IMR-90 (cell line): ENCODE results near the gene XAGE3. TPM values are rescaled to one million over a fixed set of nuclear protein-coding genes. Genes with fewer than 3 reads are reported as not detected.
"Not testable (repeated sequence)": the region's sequence is repeated elsewhere in the genome, so short reads cannot be mapped to it uniquely, and the experiment has no call there.

Experiments
- ATAC-seq: fragments of 200-7000 bp; cut with Tn5 transposase; 2 replicates; pipeline ENCODE4 v1.9.1; 2020; ENCODE audit warnings: low read depth, mild to moderate bottlenecking, moderate library complexity
- BruUV-seq: library from RNA; stranded (reverse); fragments of 400-500 nt; replicated peaks from 2 replicates; lab custom pipeline; 2021; lab: Mats Ljungman, UMichigan
- CTCF ChIA-PET: fragments of 300-600 bp; formaldehyde crosslinking; extraction: SDS; loops from one replicate; lab custom pipeline; 2021; ENCODE audit warnings: antibody characterized with exemption; lab: Yijun Ruan, JAX
- POLR2A ChIA-PET: fragments of 300-600 bp; sonication (Branson Sonifier 250); formaldehyde crosslinking; loops from one replicate; lab custom pipeline; 2022; ENCODE audit warnings: antibody characterized with exemption; ENCODE audit not compliant: unreplicated experiment; lab: Charles Lee
- DNase-seq: peaks from one replicate; pipeline ENCODE4 v3.0.0; 2013
- H2AFZ ChIP-seq: replicated peaks from 2 replicates; pipeline ENCODE3; 2013; ENCODE audit warnings: low read length, mild to moderate bottlenecking; ENCODE audit not compliant: poor library complexity
- H2AK5ac ChIP-seq: 2 replicates; pipeline ENCODE4 v1.6.1; 2013; ENCODE audit warnings: low read depth, low read length, inconsistent platforms
- H2AK9ac ChIP-seq: replicated peaks from 2 replicates; pipeline ENCODE3; 2013; ENCODE audit warnings: mild to moderate bottlenecking, low read depth, low read length, moderate library complexity; ENCODE audit not compliant: poor library complexity
- H2BK120ac ChIP-seq: 2 replicates; pipeline ENCODE4 v1.6.1; 2013; ENCODE audit warnings: low read depth, low read length, inconsistent platforms
- H2BK15ac ChIP-seq: 3 replicates; pipeline ENCODE4 v1.6.1; 2013; ENCODE audit warnings: low read depth, low read length, inconsistent platforms
- H2BK20ac ChIP-seq: 2 replicates; pipeline ENCODE4 v1.6.1; 2013; ENCODE audit warnings: low read depth, mild to moderate bottlenecking, inconsistent platforms, low read length, moderate library complexity
- H2BK5ac ChIP-seq: 2 replicates; pipeline ENCODE4 v1.6.1; 2013; ENCODE audit warnings: mild to moderate bottlenecking, low read depth, low read length, inconsistent platforms; ENCODE audit not compliant: poor library complexity, severe bottlenecking
- H3K14ac ChIP-seq: replicated peaks from 2 replicates; pipeline ENCODE4 v1.6.1; 2013; ENCODE audit warnings: low read depth, low read length, inconsistent platforms
- H3K18ac ChIP-seq: 2 replicates; pipeline ENCODE4 v1.6.1; 2013; ENCODE audit warnings: low read depth, low read length, control low read depth
- H3K23ac ChIP-seq: 2 replicates; pipeline ENCODE4 v1.6.1; 2013; ENCODE audit warnings: low read depth, low read length, inconsistent platforms
- H3K27ac ChIP-seq: 2 replicates; pipeline ENCODE4 v1.5.1; 2013; ENCODE audit warnings: mild to moderate bottlenecking, control low read depth, low read length; ENCODE audit not compliant: insufficient read depth
- H3K27me3 ChIP-seq: 2 replicates; pipeline ENCODE4 v1.6.1; 2013; ENCODE audit warnings: low read length; ENCODE audit not compliant: control insufficient read depth, insufficient read depth
- H3K36me3 ChIP-seq: 2 replicates; pipeline ENCODE4 v1.6.1; 2013; ENCODE audit warnings: low read length, mixed read lengths; ENCODE audit not compliant: control insufficient read depth, insufficient read depth
- H3K4ac ChIP-seq: 2 replicates; pipeline ENCODE4 v1.6.1; 2013; ENCODE audit warnings: low read depth, low read length, inconsistent platforms
- H3K4me1 ChIP-seq: 2 replicates; pipeline ENCODE4 v1.6.1; 2013; ENCODE audit warnings: low read length, mixed read lengths; ENCODE audit not compliant: control insufficient read depth, insufficient read depth
- H3K4me2 ChIP-seq: 2 replicates; pipeline ENCODE4 v1.6.1; 2013; ENCODE audit warnings: low read depth, mild to moderate bottlenecking, control low read depth, low read length, moderate library complexity
- H3K4me3 ChIP-seq: 2 replicates; pipeline ENCODE4 v1.5.1; 2013; ENCODE audit warnings: low read depth, mild to moderate bottlenecking, control low read depth, low read length, moderate library complexity; ENCODE audit not compliant: insufficient read depth
- H3K56ac ChIP-seq: 2 replicates; pipeline ENCODE4 v1.6.1; 2013; ENCODE audit warnings: low read length, inconsistent platforms; ENCODE audit not compliant: insufficient read depth; ENCODE audit errors: extremely low read depth
- H3K79me1 ChIP-seq, 2 experiments: 2 replicates each; pipeline ENCODE4 v1.6.1; 2013; ENCODE audit warnings: low read length in 2 of 2, inconsistent platforms in 1 of 2, low read depth in 1 of 2
- H3K9ac ChIP-seq: 2 replicates; pipeline ENCODE4 v1.6.1; 2013; ENCODE audit warnings: low read depth, low read length, control low read depth
- H3K9me1 ChIP-seq: 2 replicates; pipeline ENCODE4 v1.6.1; 2013; ENCODE audit warnings: low read length, inconsistent platforms; ENCODE audit not compliant: insufficient read depth
- H3K9me3 ChIP-seq: 2 replicates; pipeline ENCODE4 v1.6.1; 2013; ENCODE audit warnings: low read length; ENCODE audit not compliant: control insufficient read depth, insufficient read depth
- H4K20me1 ChIP-seq: 2 replicates; pipeline ENCODE4 v1.6.1; 2013; ENCODE audit warnings: low read length, inconsistent platforms; ENCODE audit not compliant: insufficient read depth
- H4K5ac ChIP-seq: 2 replicates; pipeline ENCODE4 v1.6.1; 2013; ENCODE audit warnings: mild to moderate bottlenecking, low read depth, low read length, control low read depth
- H4K8ac ChIP-seq, 2 experiments: 2 replicates each; pipeline ENCODE4 v1.6.1; 2013; ENCODE audit warnings: low read depth in 2 of 2, low read length in 2 of 2, control low read depth in 1 of 2, inconsistent platforms in 1 of 2
- H4K91ac ChIP-seq: 2 replicates; pipeline ENCODE4 v1.6.1; 2013; ENCODE audit warnings: low read depth, low read length, inconsistent platforms; ENCODE audit not compliant: insufficient read depth
- SMC3 ChIP-seq: fragments of 150-350 bp; IDR thresholded peaks from 2 replicates; pipeline ENCODE4 v1.6.1; 2016; ENCODE audit warnings: low read depth, mild to moderate bottlenecking, antibody characterized with exemption, low read length, moderate library complexity
- WGBS, 2 experiments: methylation state at CpG; one replicate each; pipeline versions ENCODE4 v1.1.5 to v1.1.7; 2013; ENCODE audit warnings: missing lambda C conversion rate in 2 of 2; ENCODE audit not compliant: insufficient read length in 1 of 2; ENCODE audit errors: extremely low coverage in 2 of 2; 5-methylcytosine and 5-hydroxymethylcytosine counted together
- dilution Hi-C: fragments of 300-500 bp; cut with HindIII; formaldehyde crosslinking; loops from one replicate; pipeline ENCODE4 v1.14.3; 2018; ENCODE audit warnings: low sequenced_read_pairs; ENCODE audit not compliant: unreplicated experiment
- in situ Hi-C: fragments of 300-500 bp; cut with MboI; formaldehyde crosslinking; loops from 3 replicates; pipeline ENCODE4 v1.14.3; 2019; ENCODE audit warnings: low sequenced_read_pairs, inconsistent platforms, mixed read lengths
- intact Hi-C: fragments of 100-400 bp; cut with micrococcal nuclease; formaldehyde crosslinking; loops from 2 replicates; pipeline ENCODE4 v1.10.0; 2022
- polyA plus RNA-seq, 3 experiments: library from polyadenylated mRNA; depleted of rRNA; stranded (reverse); fragments of >200 nt; gene quantifications; 2 replicates each; pipeline ENCODE4 v1.2.3, GENCODE V29; 2012; ENCODE audit warnings: low replicate concordance in 1 of 3
- total RNA-seq: library from RNA; depleted of rRNA; stranded (reverse); fragments of >200 nt; gene quantifications from 2 replicates; pipeline ENCODE4 v1.2.3, GENCODE V29; 2012

Gene XAGE3
- total and polyA plus RNA-seq, 2 of the 4 experiments (the other 2 are of a cell fraction) = not detected

- H2AK9ac ChIP-seq = no peak overlapping the region
- no peak overlapping the region for H3K4me3 ChIP-seq
- ATAC-seq (no peak), DNase-seq (peak; percentile 8)
- no peak overlapping the region for H3K4me2 ChIP-seq
- in situ Hi-C loops (no loop called here), intact Hi-C loops (no loop called here), dilution Hi-C loops (no loop called here)
- no peak overlapping the region for H3K18ac ChIP-seq
- H4K8ac ChIP-seq = no peak overlapping the region
- CTCF ChIA-PET = no interaction called here
- no peak overlapping the region for H3K56ac ChIP-seq
- no peak overlapping the region for H2BK20ac ChIP-seq
- H2AK5ac ChIP-seq = no peak overlapping the region
- H2AFZ ChIP-seq = no peak overlapping the region
- WGBS, 2 experiments = no CpG with 5 or more reads among the region's 6 CpGs
- POLR2A ChIA-PET = no interaction called here
- H3K9ac ChIP-seq = no peak overlapping the region
- no TSS peak for BruUV-seq
- no peaks in the 10 kb centered on the region for H3K36me3 ChIP-seq
- no peak overlapping the region for H4K91ac ChIP-seq
- H2BK120ac ChIP-seq = no peak overlapping the region
- no peaks in the 10 kb centered on the region for H4K20me1 ChIP-seq
- TF ChIP-seq SMC3 = no peak
- H3K4me1 ChIP-seq = no peaks in the 10 kb centered on the region
- H3K23ac ChIP-seq = no peak overlapping the region
- H3K79me1 ChIP-seq = no peaks in the 10 kb centered on the region
- no peak overlapping the region for H2BK15ac ChIP-seq
- H3K9me1 ChIP-seq = no peaks in the 10 kb centered on the region
- no peak overlapping the region for H2BK5ac ChIP-seq
- no peaks in the 10 kb centered on the region for H3K9me3 ChIP-seq
- H3K14ac ChIP-seq = no peak overlapping the region
- no peak overlapping the region for H4K5ac ChIP-seq
- H3K4ac ChIP-seq = no peak overlapping the region
- no peak overlapping the region for H3K27ac ChIP-seq
- peaks cover 22% of the 10 kb centered on the region for H3K27me3 ChIP-seq
These were observed 2.4 kb downstream of the XAGE3 start for GRCh38 chrX:52865343-52865998.

- dilution Hi-C loops, BruUV-seq: not testable (repeated sequence)
These were observed 10.8 kb downstream of the XAGE3 start for GRCh38 chrX:52856991-52857525.

More at GRCh38 chrX:52856991-52857525, 10.8 kb downstream of the XAGE3 start:
- H4K8ac ChIP-seq, H3K23ac ChIP-seq, H3K27me3 ChIP-seq, H3K9me3 ChIP-seq, H3K18ac ChIP-seq, H2AFZ ChIP-seq, H4K91ac ChIP-seq, H3K9me1 ChIP-seq, H4K5ac ChIP-seq, H3K9ac ChIP-seq, H3K4ac ChIP-seq, H2BK120ac ChIP-seq, ATAC-seq, H3K79me1 ChIP-seq, CTCF ChIA-PET, H2BK5ac ChIP-seq, H3K4me2 ChIP-seq, H4K20me1 ChIP-seq, H2BK15ac ChIP-seq, DNase-seq, intact Hi-C loops, H2BK20ac ChIP-seq, H3K27ac ChIP-seq, H2AK5ac ChIP-seq, POLR2A ChIA-PET, H3K14ac ChIP-seq, H3K36me3 ChIP-seq, in situ Hi-C loops, H3K4me1 ChIP-seq, H3K4me3 ChIP-seq, H3K56ac ChIP-seq, H2AK9ac ChIP-seq: not testable (repeated sequence)
- WGBS, 2 experiments = no CpG with 5 or more reads among the region's 4 CpGs
